Natural killer cell (primary cell): ENCODE measurements around the gene PNLIP. TPM values are rescaled to one million over a fixed set of nuclear protein-coding genes. Genes with fewer than 3 reads are reported as not detected.

Experiments used
- ATAC-seq, 3 donors: fragments of 150-1000 bp in 2 of 3; fragments of 200-7000 bp in 1 of 3; cut with Tn5 transposase; 1 replicate in 1 of 3; 2 replicates in 2 of 3; pipeline ENCODE4 v1.10.0; 2021; ENCODE audit warnings: mild to moderate bottlenecking in 2 of 3, moderate library complexity in 2 of 3
- DNase-seq, 2 donors: peaks; one replicate each; pipeline versions ENCODE4 v3.0.0 to v3.0.0-alpha.2; 2013 to 2021; ENCODE audit warnings: mixed read lengths in 1 of 2
- H3K27ac ChIP-seq: one replicate; pipeline ENCODE4 v1.5.1; 2013; ENCODE audit warnings: mild to moderate bottlenecking, low read length
- H3K27me3 ChIP-seq: one replicate; pipeline ENCODE4 v1.6.1; 2013; ENCODE audit warnings: low read length; ENCODE audit not compliant: control insufficient read depth, insufficient read depth
- H3K36me3 ChIP-seq: one replicate; pipeline ENCODE4 v1.6.1; 2013; ENCODE audit warnings: low read length; ENCODE audit not compliant: control insufficient read depth, insufficient read depth
- H3K4me1 ChIP-seq: one replicate; pipeline ENCODE4 v1.6.1; 2013; ENCODE audit warnings: low read length; ENCODE audit not compliant: control insufficient read depth, insufficient read depth
- H3K4me3 ChIP-seq: one replicate; pipeline ENCODE4 v1.5.1; 2013; ENCODE audit warnings: low read length
- H3K9me3 ChIP-seq: one replicate; pipeline ENCODE4 v1.6.1; 2013; ENCODE audit warnings: low read length; ENCODE audit not compliant: control insufficient read depth, insufficient read depth
- H3K27ac Mint-ChIP-seq, 2 donors: one replicate each; pipeline ENCODE4 v1.8.0; 2022; ENCODE audit warnings: mild to moderate bottlenecking in 2 of 2, mixed read lengths in 2 of 2, moderate library complexity in 1 of 2
- H3K27me3 Mint-ChIP-seq, 2 donors: one replicate each; pipeline ENCODE4 v1.8.0; 2022; ENCODE audit warnings: low read depth in 2 of 2, mixed read lengths in 2 of 2
- H3K36me3 Mint-ChIP-seq: one replicate; pipeline ENCODE4 v1.8.0; 2022; ENCODE audit warnings: mixed read lengths
- H3K4me1 Mint-ChIP-seq, 2 donors: one replicate each; pipeline ENCODE4 v1.8.0; 2022; ENCODE audit warnings: mixed read lengths in 2 of 2
- H3K4me3 Mint-ChIP-seq: one replicate; pipeline ENCODE4 v1.8.0; 2022; ENCODE audit warnings: mild to moderate bottlenecking, moderate library complexity, mixed read lengths
- H3K9me3 Mint-ChIP-seq, 2 donors: one replicate each; pipeline ENCODE4 v1.8.0; 2022; ENCODE audit warnings: mixed read lengths in 2 of 2
- WGBS: methylation state at CpG from one replicate; pipeline ENCODE4 v1.1.7; 2013; ENCODE audit warnings: missing lambda C conversion rate; ENCODE audit not compliant: insufficient coverage; 5-methylcytosine and 5-hydroxymethylcytosine counted together
- intact Hi-C: fragments of 100-400 bp; cut with micrococcal nuclease; formaldehyde crosslinking; loops from one replicate; pipeline ENCODE4 v1.14.2; 2022
- total RNA-seq, 4 donors: library from RNA; stranded (reverse); fragments of 120-200 nt in 1 of 4; gene quantifications; one replicate each; pipeline versions ENCODE4 v1.2.3 to v1.2.4, GENCODE V29; 2013 to 2022
- TF ChIP-seq, protein P1 (sequence below): fragments of 200-600 bp; IDR thresholded peaks from one replicate; pipeline ENCODE4 v1.8.0; 2022; ENCODE audit warnings: antibody characterized with exemption

Gene PNLIP
- total RNA-seq, 3 donors from 2014 or later (not counting 1 experiment from before 2014, with no cell fraction given): not detected

DNA sequence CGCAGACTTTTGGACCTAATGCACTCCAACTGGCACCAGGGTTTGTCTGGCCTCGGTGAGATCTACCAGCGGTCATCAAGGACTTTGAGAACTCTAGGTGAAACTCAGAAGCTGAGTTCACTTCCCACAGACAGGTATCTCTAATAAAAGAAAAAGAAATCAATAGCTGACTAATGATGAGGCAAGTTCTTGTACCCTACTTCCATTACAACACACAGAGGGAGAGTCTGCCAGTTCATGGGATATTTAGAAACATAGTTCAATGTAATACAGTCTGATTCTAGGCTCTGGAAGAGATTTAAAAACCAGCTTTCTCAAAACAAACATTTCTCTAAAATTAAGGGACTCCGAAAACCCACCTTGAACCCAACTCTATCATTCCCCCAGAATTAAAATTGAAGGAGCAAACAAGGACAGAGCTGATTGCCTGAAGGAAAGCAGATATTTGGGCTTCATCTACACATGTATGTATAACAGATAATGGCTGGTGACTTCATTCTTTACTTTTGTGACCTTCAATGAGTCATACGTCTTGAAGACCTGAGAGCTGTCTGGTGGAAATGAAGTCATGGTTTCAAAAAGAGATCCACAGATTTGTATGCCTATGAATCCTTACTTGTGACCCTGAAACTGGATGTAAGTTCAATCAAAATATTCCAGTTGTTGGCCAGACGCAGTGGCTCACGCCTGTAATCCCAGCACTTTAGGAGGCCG is 42.3 kb downstream of the PNLIP start:
- H3K27ac Mint-ChIP-seq: no peak overlapping the region
- Histone ChIP-seq H3K36me3 (no peaks in the 10 kb centered on the region), H3K27ac (no peak overlapping the region), H3K4me1 (no peaks in the 10 kb centered on the region), H3K4me3 (no peak overlapping the region), H3K9me3 (no peaks in the 10 kb centered on the region), H3K27me3 (no peaks in the 10 kb centered on the region)
- 87% methylated on average over 8 of the region's 8 CpGs for WGBS
- DNase-seq (no peak), ATAC-seq (no peak)
- peaks cover 0 to 3% of the 10 kb centered on the region in 2 donors for H3K27me3 Mint-ChIP-seq
- no peak overlapping the region for H3K4me3 Mint-ChIP-seq
- H3K4me1 Mint-ChIP-seq: no peaks in the 10 kb centered on the region
- TF ChIP-seq, protein P1, sequence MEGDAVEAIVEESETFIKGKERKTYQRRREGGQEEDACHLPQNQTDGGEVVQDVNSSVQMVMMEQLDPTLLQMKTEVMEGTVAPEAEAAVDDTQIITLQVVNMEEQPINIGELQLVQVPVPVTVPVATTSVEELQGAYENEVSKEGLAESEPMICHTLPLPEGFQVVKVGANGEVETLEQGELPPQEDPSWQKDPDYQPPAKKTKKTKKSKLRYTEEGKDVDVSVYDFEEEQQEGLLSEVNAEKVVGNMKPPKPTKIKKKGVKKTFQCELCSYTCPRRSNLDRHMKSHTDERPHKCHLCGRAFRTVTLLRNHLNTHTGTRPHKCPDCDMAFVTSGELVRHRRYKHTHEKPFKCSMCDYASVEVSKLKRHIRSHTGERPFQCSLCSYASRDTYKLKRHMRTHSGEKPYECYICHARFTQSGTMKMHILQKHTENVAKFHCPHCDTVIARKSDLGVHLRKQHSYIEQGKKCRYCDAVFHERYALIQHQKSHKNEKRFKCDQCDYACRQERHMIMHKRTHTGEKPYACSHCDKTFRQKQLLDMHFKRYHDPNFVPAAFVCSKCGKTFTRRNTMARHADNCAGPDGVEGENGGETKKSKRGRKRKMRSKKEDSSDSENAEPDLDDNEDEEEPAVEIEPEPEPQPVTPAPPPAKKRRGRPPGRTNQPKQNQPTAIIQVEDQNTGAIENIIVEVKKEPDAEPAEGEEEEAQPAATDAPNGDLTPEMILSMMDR: no peak
- no peaks in the 10 kb centered on the region for H3K36me3 Mint-ChIP-seq
- H3K9me3 Mint-ChIP-seq: peaks cover 5 to 6% of the 10 kb centered on the region in 2 donors
- intact Hi-C loops: no loop called here

DNA sequence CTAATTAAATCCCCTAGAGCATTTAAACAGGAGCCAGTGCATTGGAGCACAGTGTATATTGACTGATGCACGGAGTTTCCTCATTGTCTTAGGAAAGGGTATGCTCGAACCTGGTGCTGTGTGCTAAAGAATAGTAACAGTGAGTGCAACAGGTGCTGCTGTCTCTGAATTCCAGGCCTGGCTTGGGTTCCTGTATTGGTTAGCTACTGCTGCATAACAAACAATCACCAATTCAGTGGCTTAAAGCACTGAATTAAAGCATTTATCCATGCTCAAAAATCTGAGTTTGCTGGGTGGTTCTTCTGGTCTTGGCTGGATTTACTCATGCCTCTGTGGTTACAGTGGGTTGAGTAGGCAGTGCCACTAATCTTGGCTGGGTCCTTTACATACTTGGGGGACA is 43.3 kb downstream of the PNLIP start:
- H3K27ac Mint-ChIP-seq: no peak overlapping the region
- 84% methylated on average over 2 of the region's 2 CpGs for WGBS
- Histone ChIP-seq H3K9me3 (no peaks in the 10 kb centered on the region), H3K27ac (no peak overlapping the region), H3K27me3 (no peaks in the 10 kb centered on the region), H3K4me3 (no peak overlapping the region), H3K36me3 (no peaks in the 10 kb centered on the region), H3K4me1 (no peaks in the 10 kb centered on the region)
- no peak overlapping the region for H3K4me3 Mint-ChIP-seq
- no peaks in the 10 kb centered on the region for H3K4me1 Mint-ChIP-seq
- ATAC-seq (no peak), DNase-seq (no peak)
- H3K9me3 Mint-ChIP-seq: peaks cover 5 to 6% of the 10 kb centered on the region in 2 donors
- TF ChIP-seq, protein P1: no peak
- peaks cover 0 to 3% of the 10 kb centered on the region in 2 donors for H3K27me3 Mint-ChIP-seq
- H3K36me3 Mint-ChIP-seq: no peaks in the 10 kb centered on the region
- intact Hi-C loops: no loop called here

DNA sequence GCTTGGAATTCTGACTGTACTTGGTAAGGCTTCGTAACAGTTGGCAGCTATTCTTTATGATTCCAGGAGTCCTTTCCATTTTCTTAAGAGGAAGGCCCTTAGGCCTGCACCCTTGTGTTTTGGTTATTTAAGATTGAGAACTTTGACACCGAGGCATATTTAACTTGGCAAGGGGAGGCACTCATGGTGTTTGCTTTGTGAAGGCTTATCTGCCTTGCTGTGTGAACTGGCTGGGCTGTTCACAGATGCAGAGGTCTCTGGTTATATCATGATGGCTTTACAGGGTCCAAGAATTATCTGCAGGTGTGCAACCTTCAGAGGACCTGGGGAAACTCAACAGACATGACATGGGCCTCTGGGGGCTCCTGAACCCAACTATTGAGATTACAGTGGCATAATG is 44.2 kb downstream of the PNLIP start:
- Mint-ChIP-seq H3K9me3 (peaks cover 5 to 6% of the 10 kb centered on the region in 2 donors), H3K36me3 (no peaks in the 10 kb centered on the region), H3K4me3 (no peak overlapping the region), H3K4me1 (no peaks in the 10 kb centered on the region), H3K27ac (no peak overlapping the region), H3K27me3 (peaks cover 0 to 3% of the 10 kb centered on the region in 2 donors)
- H3K36me3 ChIP-seq: no peaks in the 10 kb centered on the region
- ATAC-seq (no peak), DNase-seq (no peak)
- WGBS: 90% methylated on average over 2 of the region's 2 CpGs
- no peak overlapping the region for H3K4me3 ChIP-seq
- H3K4me1 ChIP-seq: no peaks in the 10 kb centered on the region
- no peaks in the 10 kb centered on the region for H3K9me3 ChIP-seq
- no peaks in the 10 kb centered on the region for H3K27me3 ChIP-seq
- intact Hi-C loops: no loop called here
- TF ChIP-seq, protein P1: no peak
- no peak overlapping the region for H3K27ac ChIP-seq
